Fibroblast of pulmonary artery (primary cell): ENCODE measurements around the gene RWDD3.

Experiments used
- DNase-seq: peaks from one replicate; pipeline ENCODE4 v3.0.0-alpha.2; 2010; ENCODE audit warnings: low read depth
- H3K4me3 ChIP-seq: replicated peaks from 2 replicates; pipeline ENCODE4 v1.5.1; 2011; ENCODE audit warnings: low read depth, mild to moderate bottlenecking, control low read depth, low read length, moderate library complexity
- TF ChIP-seq, protein P1 (sequence below): IDR thresholded peaks from 2 replicates; pipeline ENCODE4 v1.5.1; 2011; ENCODE audit warnings: mild to moderate bottlenecking, control low read depth, low read length, inconsistent platforms; ENCODE audit errors: missing control alignments

The RWDD3 gene

GRCh38 chr1:95201905-95202304, 32.1 kb upstream of the RWDD3 start:
- TF ChIP-seq, protein P1, sequence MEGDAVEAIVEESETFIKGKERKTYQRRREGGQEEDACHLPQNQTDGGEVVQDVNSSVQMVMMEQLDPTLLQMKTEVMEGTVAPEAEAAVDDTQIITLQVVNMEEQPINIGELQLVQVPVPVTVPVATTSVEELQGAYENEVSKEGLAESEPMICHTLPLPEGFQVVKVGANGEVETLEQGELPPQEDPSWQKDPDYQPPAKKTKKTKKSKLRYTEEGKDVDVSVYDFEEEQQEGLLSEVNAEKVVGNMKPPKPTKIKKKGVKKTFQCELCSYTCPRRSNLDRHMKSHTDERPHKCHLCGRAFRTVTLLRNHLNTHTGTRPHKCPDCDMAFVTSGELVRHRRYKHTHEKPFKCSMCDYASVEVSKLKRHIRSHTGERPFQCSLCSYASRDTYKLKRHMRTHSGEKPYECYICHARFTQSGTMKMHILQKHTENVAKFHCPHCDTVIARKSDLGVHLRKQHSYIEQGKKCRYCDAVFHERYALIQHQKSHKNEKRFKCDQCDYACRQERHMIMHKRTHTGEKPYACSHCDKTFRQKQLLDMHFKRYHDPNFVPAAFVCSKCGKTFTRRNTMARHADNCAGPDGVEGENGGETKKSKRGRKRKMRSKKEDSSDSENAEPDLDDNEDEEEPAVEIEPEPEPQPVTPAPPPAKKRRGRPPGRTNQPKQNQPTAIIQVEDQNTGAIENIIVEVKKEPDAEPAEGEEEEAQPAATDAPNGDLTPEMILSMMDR, result no peak
- no peak overlapping the region for H3K4me3 ChIP-seq
- no peak for DNase-seq

DNA sequence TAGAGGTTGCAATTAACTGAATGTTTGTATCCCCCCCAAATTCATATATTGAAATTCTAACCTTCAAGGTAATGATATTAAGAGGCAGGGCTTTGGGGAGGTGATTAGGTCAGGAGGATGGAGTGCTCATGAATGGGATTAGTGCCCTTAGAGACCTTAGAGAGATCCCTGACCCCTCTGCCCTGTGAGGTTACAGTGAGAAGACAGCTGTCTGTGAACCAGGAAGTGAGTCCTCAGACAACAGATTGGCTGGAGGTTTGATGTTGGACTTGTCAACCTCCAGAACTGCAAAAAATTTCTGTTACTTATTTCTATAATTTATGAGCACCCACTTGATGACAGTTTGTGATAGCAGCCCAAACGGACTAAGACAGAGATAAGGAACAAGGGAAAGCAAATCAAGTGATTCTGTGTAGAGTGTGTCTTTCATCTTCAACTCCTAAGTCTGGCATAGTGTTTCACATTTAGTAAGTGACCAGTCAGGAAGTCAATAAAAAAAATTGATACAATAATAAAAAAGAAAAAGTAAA, 30.0 kb upstream of the RWDD3 start:
- no peak overlapping the region for H3K4me3 ChIP-seq
- DNase-seq, result no peak
- TF ChIP-seq, protein P1, result no peak

DNA sequence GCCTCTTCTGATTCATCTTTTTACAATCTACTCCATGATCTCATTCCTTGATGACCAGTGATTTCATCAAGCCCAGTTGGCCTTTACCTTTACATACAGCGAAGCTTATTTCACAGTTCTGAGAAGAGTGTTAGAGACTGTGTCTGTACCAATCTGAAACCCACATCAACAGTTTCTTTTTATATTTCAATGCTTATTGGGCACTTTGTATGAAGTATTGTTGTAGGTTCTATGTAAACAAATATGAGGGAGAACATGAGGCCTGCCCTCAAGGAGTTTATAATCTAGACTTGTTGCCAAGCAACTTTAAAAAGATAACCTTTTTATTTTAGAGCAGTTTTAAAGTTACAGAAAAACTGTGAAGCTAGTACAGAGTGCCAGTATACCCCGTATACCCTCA, 27.5 kb upstream of the RWDD3 start:
- H3K4me3 ChIP-seq, result no peak overlapping the region
- DNase-seq, result no peak
- TF ChIP-seq, protein P1, result no peak

GRCh38 chr1:95207223-95207935, 26.6 kb upstream of the RWDD3 start:
- TF ChIP-seq, protein P1, result no peak
- no peak overlapping the region for H3K4me3 ChIP-seq
- no peak for DNase-seq

DNA sequence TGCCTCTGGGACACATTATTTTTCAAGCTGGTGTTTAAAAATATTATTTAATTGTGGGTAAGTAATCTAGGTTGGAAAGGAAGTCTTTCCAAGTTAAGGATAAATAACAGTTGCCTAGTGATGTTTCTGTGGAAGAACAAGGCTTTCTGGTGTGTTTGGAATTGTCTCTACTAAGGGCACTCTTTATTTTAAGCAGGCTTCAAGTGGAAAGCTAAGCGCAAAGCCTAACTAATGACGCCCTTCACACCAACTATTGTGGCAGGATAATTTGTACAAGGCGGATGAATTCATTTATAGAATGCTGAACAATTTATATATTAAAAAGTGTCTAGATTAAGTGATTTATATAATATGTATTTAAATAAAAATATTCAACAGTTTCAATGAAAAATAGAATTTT, 25.1 kb upstream of the RWDD3 start:
- DNase-seq, result no peak
- TF ChIP-seq, protein P1, result no peak
- no peak overlapping the region for H3K4me3 ChIP-seq

DNA sequence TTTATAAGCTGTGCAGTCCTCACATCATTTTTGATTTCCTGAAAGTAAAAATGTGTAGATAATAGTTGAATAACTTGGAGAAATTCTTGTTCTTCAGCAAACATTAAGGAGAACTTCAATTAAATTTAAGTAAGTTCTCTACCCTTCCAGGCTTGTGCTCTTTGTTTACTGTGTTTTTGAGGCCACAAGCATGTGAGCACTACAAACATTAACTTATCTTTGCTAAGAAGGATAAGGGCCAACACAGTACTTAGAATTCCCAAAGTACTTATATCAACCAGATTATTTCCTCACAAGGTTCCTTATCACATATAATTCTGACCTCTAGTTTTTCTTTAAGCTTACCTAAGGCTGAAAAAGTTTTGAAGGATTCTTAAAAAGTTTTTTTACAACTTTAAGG, 24.7 kb upstream of the RWDD3 start:
- DNase-seq, result no peak
- TF ChIP-seq, protein P1, result no peak
- no peak overlapping the region for H3K4me3 ChIP-seq
